AG10803 (cell line): ENCODE measurements around the gene LRRC51.
A peak's percentile ranks its signal among the peaks of the same experiment; 100 is the strongest.

Experiments
- DNase-seq: peaks from one replicate; pipeline ENCODE4 v3.0.0; 2010; ENCODE audit warnings: low read depth
- H3K4me3 ChIP-seq: 2 replicates; pipeline ENCODE4 v1.5.1; 2011; ENCODE audit warnings: mild to moderate bottlenecking, low read length, control low read depth
- TF ChIP-seq, protein P1 (sequence below): conservative IDR thresholded peaks from 2 replicates; pipeline ENCODE4 v1.5.1; 2011; ENCODE audit warnings: mild to moderate bottlenecking, low read length, control low read depth, inconsistent platforms

LRRC51 gene

DNA sequence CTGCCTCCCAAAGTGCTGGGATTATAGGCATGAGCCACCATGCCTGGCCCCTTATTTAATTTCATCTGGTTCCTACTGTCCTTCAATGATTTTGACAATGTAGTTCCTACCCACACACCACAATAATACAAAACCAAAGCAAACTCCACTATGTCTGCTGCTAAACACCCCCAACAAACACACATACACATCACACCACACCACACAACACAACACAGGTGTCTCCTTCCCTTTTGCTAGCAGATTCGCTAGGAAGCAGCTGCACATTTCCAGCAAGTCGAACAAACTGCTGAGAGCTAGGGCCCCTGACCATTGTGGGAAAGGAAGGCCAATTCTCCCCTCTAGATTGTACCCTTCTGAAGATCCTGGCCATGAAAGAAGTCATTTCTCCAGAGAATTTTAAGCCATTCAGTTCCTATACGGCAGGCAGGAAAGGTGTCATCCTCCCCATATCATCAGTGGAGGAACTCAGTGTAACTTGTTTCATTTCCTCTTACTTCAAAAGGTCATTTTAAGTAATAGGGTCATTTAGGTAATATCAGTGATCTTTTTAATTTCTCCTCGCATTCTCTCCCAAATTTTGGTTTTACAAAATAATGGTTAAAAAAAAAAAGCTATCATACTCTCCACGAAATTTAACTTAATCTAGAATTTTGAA lies 18.8 kb upstream of the LRRC51 start:
- no peak for DNase-seq
- no peak overlapping the region for H3K4me3 ChIP-seq
- TF ChIP-seq, protein P1, sequence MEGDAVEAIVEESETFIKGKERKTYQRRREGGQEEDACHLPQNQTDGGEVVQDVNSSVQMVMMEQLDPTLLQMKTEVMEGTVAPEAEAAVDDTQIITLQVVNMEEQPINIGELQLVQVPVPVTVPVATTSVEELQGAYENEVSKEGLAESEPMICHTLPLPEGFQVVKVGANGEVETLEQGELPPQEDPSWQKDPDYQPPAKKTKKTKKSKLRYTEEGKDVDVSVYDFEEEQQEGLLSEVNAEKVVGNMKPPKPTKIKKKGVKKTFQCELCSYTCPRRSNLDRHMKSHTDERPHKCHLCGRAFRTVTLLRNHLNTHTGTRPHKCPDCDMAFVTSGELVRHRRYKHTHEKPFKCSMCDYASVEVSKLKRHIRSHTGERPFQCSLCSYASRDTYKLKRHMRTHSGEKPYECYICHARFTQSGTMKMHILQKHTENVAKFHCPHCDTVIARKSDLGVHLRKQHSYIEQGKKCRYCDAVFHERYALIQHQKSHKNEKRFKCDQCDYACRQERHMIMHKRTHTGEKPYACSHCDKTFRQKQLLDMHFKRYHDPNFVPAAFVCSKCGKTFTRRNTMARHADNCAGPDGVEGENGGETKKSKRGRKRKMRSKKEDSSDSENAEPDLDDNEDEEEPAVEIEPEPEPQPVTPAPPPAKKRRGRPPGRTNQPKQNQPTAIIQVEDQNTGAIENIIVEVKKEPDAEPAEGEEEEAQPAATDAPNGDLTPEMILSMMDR, result no peak

DNA sequence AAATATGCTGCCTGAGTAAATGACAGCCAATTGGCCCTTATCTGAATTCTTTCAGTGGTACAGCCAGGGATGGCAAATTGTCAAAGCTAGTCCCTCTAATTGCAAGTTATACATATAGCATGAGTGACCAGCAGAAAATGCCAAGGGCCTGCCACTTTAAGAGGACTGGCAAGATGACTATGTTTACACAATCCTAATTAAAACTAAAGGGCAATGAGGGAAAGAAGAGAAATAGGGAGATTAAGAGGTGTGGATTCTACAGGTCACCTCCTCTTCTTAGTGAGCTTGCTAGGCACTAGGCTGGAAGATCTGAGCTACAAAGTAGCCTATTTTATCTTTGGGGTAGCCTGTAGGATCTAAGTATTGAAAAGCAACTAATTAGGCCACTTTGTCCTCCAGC lies 13.8 kb upstream of the LRRC51 start:
- no peak overlapping the region for H3K4me3 ChIP-seq
- DNase-seq, result no peak
- TF ChIP-seq, protein P1, result no peak

DNA sequence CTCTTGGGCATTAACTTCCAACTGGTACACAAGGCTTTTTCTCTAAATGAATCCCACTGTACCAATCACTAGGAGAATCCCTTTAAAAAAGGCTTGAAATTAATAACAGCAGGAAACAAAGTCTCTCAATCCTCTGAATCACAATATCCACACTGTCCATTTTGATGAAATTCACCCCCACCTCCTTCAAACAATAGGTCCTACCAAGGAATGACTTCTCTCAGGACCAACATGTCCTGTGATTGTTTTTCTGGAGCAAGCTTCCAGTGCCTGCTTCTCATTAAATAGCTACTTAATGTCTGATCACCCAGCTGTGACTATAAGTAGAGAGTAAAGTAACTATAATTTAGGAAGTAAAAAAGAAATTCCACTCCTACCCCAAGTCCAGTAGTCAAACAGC lies 13.4 kb upstream of the LRRC51 start:
- TF ChIP-seq, protein P1, result no peak
- DNase-seq, result no peak

DNA sequence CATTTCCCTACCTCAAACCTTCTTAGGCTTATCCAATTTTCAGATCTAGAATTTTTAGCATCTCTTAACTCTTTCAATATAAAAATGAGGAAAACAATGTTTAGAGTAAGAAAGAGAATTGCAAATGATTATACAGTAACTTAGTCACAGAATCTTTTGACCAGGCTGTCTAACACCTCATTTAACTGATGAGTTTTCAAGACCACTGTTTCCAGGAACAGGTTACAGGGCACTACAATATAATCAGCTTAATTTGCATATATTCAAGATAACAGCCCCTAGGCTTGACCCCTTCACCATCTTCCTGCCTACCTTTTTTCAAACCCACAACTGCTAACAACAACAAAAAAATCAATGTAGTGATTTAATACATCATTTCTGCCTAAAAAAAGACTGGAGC lies 13.0 kb upstream of the LRRC51 start:
- H3K4me3 ChIP-seq, result no peak overlapping the region
- no peak for DNase-seq
- TF ChIP-seq, protein P1, result no peak

More for the DNA sequence above, 13.4 kb upstream of the LRRC51 start:
- H3K4me3 ChIP-seq, result no peak overlapping the region

DNA sequence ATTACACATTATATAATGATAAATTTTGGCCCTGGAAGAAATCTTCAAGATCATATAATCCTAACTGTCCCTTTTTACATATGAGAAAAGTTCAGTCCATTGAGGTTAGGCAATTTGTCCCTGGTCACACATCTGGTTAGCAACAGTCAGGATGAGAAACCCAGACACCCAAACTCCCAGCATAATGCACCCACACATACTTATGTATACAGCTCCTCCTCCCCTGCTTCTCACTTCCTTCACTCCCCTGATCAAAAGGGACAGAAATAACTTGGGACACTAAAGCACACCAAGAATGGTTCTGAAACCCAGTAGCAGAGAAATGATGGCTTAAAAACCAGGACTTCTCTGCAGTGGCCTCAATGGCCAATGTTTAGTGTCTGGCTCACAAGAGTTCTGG lies 11.4 kb upstream of the LRRC51 start:
- H3K4me3 ChIP-seq, result peak overlapping the region; percentile 43
- peak; percentile 65 for DNase-seq
- TF ChIP-seq, protein P1, result no peak

DNA sequence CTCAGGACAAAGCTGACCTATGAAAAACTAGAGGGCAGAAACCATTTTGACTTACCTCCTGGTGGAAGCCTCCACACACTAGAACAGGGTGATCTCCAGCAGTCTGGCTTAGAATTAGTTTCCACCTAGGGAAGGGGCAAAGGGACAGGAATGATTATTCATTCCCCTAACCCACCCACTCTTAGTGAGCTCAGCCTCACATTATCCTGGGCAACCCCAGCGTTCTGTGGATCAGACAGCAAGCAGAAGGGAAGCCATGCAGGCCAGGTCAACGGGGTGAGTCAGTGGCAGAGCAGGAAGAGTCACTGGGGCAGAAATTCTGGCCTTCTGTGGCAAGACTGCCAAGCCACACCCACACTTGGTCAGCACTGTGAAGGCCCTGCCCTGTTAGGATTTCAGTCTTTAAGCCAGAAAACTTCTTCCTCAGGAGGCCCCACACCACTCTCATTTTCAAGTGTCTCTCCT lies 10.8 kb upstream of the LRRC51 start:
- DNase-seq, result peak; percentile 90
- peak overlapping the region; percentile 43 for H3K4me3 ChIP-seq
- TF ChIP-seq, protein P1, result no peak

DNA sequence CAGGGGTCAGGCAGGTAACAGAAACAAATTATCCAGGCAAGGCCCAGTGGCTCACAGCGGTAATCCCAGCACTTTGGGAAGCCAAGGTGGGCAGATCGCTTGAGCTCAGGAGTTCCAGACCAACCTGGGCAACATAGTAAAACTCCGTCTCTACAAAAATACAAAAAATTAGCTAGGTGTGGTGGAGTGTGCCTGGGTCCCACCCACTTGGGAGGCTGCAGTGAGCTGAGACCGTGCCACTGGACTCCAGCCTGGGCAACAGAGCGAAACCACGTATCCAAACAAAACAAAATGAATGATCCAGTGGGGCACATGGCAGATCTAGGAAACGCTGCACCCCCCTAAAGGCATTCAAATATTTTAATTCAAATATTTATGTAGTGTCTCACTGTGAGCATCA lies 10.2 kb upstream of the LRRC51 start:
- TF ChIP-seq, protein P1, result no peak
- no peak for DNase-seq
- H3K4me3 ChIP-seq, result no peak overlapping the region
